ENCODE results near the gene TMEM134. TPM values are rescaled to one million over a fixed set of nuclear protein-coding genes. Genes with fewer than 3 reads are reported as not detected.
A peak's percentile ranks its signal among the peaks of the same experiment; 100 is the strongest.
"Not testable (repeated sequence)": the region's sequence is repeated elsewhere in the genome, so short reads cannot be mapped to it uniquely, and the experiment has no call there.

TMEM134 gene
- total RNA-seq, 2 experiments from 2014 or later = 52.6 to 56.1 TPM

DNA sequence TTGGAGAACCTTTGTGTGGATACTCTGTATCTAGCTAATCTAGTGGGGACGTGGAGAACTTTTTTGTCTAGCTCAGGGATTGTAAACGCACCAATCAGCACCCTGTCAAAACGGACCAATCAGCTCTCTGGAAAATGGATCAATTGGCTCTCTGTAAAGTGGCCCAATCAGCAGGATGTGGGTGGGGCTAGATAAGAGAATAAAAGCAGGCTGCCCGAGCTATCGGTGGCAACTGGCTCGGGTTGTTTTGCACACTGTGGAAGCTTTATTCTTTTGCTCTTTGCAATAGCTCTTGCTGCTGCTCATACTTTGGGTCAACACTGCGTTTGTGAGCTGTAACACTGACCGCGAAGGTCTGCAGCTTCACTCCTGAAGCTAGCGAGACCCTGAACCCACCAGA lies 7.6 kb upstream of the TMEM134 start:
- H3K27me3 Mint-ChIP-seq (ENCODE audit: low read depth); DNase-seq; H3K27ac Mint-ChIP-seq; H3K36me3 Mint-ChIP-seq (ENCODE audit: low read depth); intact Hi-C loops (cut with micrococcal nuclease); H3K4me3 Mint-ChIP-seq; H3K4me1 Mint-ChIP-seq (ENCODE audit: low read depth); CTCF ChIA-PET; H3K9me3 Mint-ChIP-seq: not testable (repeated sequence)

- CTCF ChIA-PET = no interaction called here
- Mint-ChIP-seq H3K27me3 (ENCODE audit: low read depth) (no peaks in the 10 kb centered on the region), H3K4me1 (ENCODE audit: low read depth) (peaks cover 11% of the 10 kb centered on the region), H3K27ac (no peak overlapping the region), H3K9me3 (no peaks in the 10 kb centered on the region), H3K4me3 (no peak overlapping the region), H3K36me3 (ENCODE audit: low read depth) (no peaks in the 10 kb centered on the region)
- intact Hi-C loops (cut with micrococcal nuclease) = no loop called here
- DNase-seq = no peak
Measured at GRCh38 chr11:67472882-67473281, 3.8 kb upstream of the TMEM134 start.

DNA sequence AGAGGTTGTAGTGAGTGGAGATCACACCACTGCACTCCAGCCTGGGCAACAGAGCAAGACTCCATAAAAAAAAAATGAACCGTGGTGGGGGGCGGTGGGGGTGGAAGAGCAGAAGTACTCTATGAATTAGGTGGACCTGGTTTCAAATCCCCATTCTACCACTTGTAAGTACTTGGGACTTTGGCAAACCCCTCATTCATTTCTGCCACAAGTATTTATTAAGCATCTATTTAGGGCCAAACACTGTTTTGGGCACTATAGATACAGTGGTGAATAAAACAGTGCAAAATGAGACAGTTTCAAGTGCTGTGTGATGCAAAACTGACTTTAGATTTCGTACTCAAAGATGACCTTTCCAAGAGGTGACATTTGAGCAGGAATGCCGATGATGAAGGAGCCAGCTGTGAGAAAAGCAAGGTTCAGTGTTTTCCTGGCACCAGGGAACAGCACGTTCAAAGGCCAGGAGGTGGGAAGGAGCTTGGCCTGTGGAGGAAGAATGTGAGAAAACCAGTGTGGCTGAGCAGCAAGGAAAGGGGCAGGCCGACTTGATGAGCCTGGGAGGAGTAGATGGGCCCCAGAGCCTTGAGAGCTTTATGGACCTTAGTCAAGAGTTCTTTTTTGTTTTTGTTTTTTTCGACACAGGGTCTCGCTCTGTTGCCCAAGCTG lies 1.4 kb upstream of the TMEM134 start:
- H3K9me3 Mint-ChIP-seq = no peaks in the 10 kb centered on the region
- peaks cover 28% of the 10 kb centered on the region for H3K4me1 Mint-ChIP-seq (ENCODE audit: low read depth)
- H3K27me3 Mint-ChIP-seq (ENCODE audit: low read depth) = no peaks in the 10 kb centered on the region
- CTCF ChIA-PET = interaction anchor here (0.9 to 1.8 kb wide), 2 partner anchors 14 to 66 kb away, joined by 3 to 6 read pairs; no protein-coding TSS in a partner anchor
- DNase-seq = no peak
- intact Hi-C loops (cut with micrococcal nuclease) = no loop called here
- peaks cover 2% of the 10 kb centered on the region for H3K36me3 Mint-ChIP-seq (ENCODE audit: low read depth)
- H3K4me3 Mint-ChIP-seq = peak overlapping the region; percentile 75
- peak overlapping the region; percentile 86 for H3K27ac Mint-ChIP-seq

- peak overlapping the region; percentile 86 for H3K27ac Mint-ChIP-seq
- CTCF ChIA-PET = interaction anchor here (0.7 to 2.1 kb wide), 4 partner anchors 36 to 113 kb away, joined by 3 to 6 read pairs (median 4); partner anchors contain the start of genes PITPNM1 and RAD9A
- peaks cover 5% of the 10 kb centered on the region for H3K36me3 Mint-ChIP-seq (ENCODE audit: low read depth)
- H3K27me3 Mint-ChIP-seq (ENCODE audit: low read depth) = no peaks in the 10 kb centered on the region
- intact Hi-C loops (cut with micrococcal nuclease) = loop anchor here (1.0 to 2.0 kb wide), 8 partner anchors 14 to 78 kb away; partner anchors contain the start of genes AIP, RAD9A and RPS6KB2
- DNase-seq = no peak
- peak overlapping the region; percentile 75 for H3K4me3 Mint-ChIP-seq
- H3K9me3 Mint-ChIP-seq = no peaks in the 10 kb centered on the region
- peaks cover 32% of the 10 kb centered on the region for H3K4me1 Mint-ChIP-seq (ENCODE audit: low read depth)
Measured at GRCh38 chr11:67469508-67469811, 409 bp upstream of the TMEM134 start.

DNA sequence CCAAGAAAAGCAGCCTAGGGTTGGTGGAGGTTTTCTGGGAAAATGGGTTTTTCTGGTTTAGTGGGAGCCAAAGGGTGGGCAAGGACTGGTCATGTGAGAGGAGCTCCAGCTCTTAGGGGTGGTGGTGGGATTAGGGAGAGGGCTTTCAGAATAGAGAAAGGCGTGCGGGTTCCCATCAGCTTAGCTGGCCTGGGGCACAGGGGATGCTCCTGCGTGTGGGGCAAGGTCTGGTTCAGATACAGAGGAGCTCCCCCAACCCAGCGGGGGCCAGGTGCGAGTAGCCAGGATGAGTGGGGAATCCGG lies 644 bp downstream of the TMEM134 start:
- no peaks in the 10 kb centered on the region for H3K27me3 Mint-ChIP-seq (ENCODE audit: low read depth)
- intact Hi-C loops (cut with micrococcal nuclease) = loop anchor here (2.0 kb wide), 3 partner anchors 22 to 40 kb away; partner anchors contain the start of gene RPS6KB2
- H3K27ac Mint-ChIP-seq = peak overlapping the region; percentile 83
- H3K9me3 Mint-ChIP-seq = no peaks in the 10 kb centered on the region
- peak overlapping the region; percentile 80 for H3K4me3 Mint-ChIP-seq
- peaks cover 5% of the 10 kb centered on the region for H3K36me3 Mint-ChIP-seq (ENCODE audit: low read depth)
- H3K4me1 Mint-ChIP-seq (ENCODE audit: low read depth) = peaks cover 33% of the 10 kb centered on the region
- peak; percentile 45 for DNase-seq
- CTCF ChIA-PET = interaction anchor here (0.8 to 3.9 kb wide), 11 partner anchors 13 to 112 kb away, joined by 3 to 20 read pairs (median 5); partner anchors contain the start of genes AIP, CDK2AP2, PITPNM1 and PTPRCAP

- peak overlapping the region; percentile 80 for H3K4me3 Mint-ChIP-seq
- no peaks in the 10 kb centered on the region for H3K27me3 Mint-ChIP-seq (ENCODE audit: low read depth)
- peaks cover 33% of the 10 kb centered on the region for H3K4me1 Mint-ChIP-seq (ENCODE audit: low read depth)
- intact Hi-C loops (cut with micrococcal nuclease) = loop anchor here (2.0 kb wide), 3 partner anchors 21 to 39 kb away; partner anchors contain the start of gene RPS6KB2
- H3K9me3 Mint-ChIP-seq = no peaks in the 10 kb centered on the region
- CTCF ChIA-PET = interaction anchor here (0.8 to 3.9 kb wide), 11 partner anchors 13 to 111 kb away, joined by 3 to 20 read pairs (median 5); partner anchors contain the start of genes AIP, CDK2AP2, PITPNM1 and PTPRCAP
- H3K27ac Mint-ChIP-seq = peak overlapping the region; percentile 83
- DNase-seq = peak; percentile 54
- H3K36me3 Mint-ChIP-seq (ENCODE audit: low read depth) = peaks cover 5% of the 10 kb centered on the region
Measured at GRCh38 chr11:67468056-67468455, 995 bp downstream of the TMEM134 start.

DNA sequence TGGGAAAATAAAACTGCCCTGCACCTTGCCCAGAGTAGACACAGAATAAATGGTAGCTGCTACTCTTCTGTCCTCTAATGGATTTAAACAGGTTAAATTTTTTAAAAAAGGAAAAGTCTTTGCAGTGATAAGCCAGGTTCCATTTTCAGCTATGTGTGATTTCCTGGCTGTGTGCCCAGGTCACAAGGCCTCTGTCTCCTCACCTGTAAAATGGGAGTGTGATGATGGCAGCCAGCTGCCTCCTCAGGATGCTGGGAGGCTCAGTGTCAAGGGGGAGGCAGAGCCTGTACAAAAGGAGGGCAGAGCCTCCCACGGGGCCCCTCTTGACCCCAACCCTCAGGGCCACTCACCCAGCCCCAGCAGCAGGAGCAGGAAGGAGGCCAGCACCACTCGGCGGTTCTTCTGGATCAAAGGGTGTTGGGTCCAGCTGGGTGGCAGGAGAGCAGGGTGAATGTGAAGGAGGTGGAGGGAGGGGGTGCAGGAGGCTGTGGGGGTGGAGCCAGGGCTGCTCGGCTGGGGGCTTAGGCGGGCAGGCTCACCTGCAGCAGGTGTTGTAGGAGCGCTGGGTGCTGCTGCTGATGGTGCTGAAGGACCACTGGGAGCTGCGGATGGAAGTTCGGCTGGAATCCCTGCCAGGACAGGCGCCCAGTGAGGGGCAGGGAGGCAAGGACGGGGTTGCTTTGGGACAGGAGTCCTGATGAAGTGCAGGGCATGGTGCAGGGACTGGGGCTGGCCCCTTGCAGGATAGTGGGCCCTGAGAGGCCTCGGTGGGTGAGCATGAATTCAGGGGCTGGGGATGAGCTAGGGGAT lies 1.9 kb downstream of the TMEM134 start:
- CTCF ChIA-PET = interaction anchor here (1.3 to 3.9 kb wide), 5 partner anchors 19 to 85 kb away, joined by 4 to 20 read pairs (median 6); partner anchors contain the start of genes PITPNM1, PTPRCAP and TBC1D10C
- intact Hi-C loops (cut with micrococcal nuclease) = no loop called here
- H3K4me1 Mint-ChIP-seq (ENCODE audit: low read depth) = peaks cover 33% of the 10 kb centered on the region
- H3K4me3 Mint-ChIP-seq = peak overlapping the region; percentile 80
- DNase-seq = no peak
- H3K36me3 Mint-ChIP-seq (ENCODE audit: low read depth) = peaks cover 5% of the 10 kb centered on the region
- no peaks in the 10 kb centered on the region for H3K9me3 Mint-ChIP-seq
- H3K27me3 Mint-ChIP-seq (ENCODE audit: low read depth) = no peaks in the 10 kb centered on the region
- peak overlapping the region; percentile 83 for H3K27ac Mint-ChIP-seq

GRCh38 chr11:67466367-67466766 lies 2.7 kb downstream of the TMEM134 start:
- H3K36me3 Mint-ChIP-seq (ENCODE audit: low read depth) = peaks cover 5% of the 10 kb centered on the region
- H3K27me3 Mint-ChIP-seq (ENCODE audit: low read depth) = no peaks in the 10 kb centered on the region
- CTCF ChIA-PET = interaction anchor here (0.6 to 3.9 kb wide), 3 partner anchors 27 to 213 kb away, joined by 3 to 20 read pairs (median 4); partner anchors contain the start of gene PTPRCAP
- no peaks in the 10 kb centered on the region for H3K9me3 Mint-ChIP-seq
- intact Hi-C loops (cut with micrococcal nuclease) = no loop called here
- H3K4me1 Mint-ChIP-seq (ENCODE audit: low read depth) = peaks cover 33% of the 10 kb centered on the region
- H3K27ac Mint-ChIP-seq = peak overlapping the region; percentile 83
- H3K4me3 Mint-ChIP-seq = no peak overlapping the region
- no peak for DNase-seq

DNA sequence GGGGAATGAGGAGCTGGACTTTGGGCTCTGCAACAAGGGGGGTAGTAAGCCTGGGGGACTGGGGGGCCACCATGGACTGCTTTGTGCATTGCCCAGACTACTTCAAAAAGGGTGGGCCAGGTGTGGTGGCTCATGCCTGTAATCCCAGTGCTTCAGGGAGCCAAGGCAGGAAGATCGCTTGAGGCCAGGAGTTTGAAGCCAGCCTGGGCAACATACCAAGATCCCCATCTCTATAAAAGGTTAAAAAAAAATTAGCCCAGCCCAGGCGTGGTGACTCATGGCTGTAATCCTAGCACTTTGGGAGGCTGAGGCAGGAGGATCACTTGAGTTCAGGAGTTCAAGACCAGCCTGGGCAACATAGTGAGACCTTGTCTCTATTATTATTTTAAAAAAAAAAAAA lies 3.5 kb downstream of the TMEM134 start:
- H3K36me3 Mint-ChIP-seq (ENCODE audit: low read depth); intact Hi-C loops (cut with micrococcal nuclease); H3K27me3 Mint-ChIP-seq (ENCODE audit: low read depth); H3K9me3 Mint-ChIP-seq: not testable (repeated sequence)
- CTCF ChIA-PET = interaction anchor here (0.6 to 3.9 kb wide), 3 partner anchors 28 to 213 kb away, joined by 3 to 20 read pairs (median 4); partner anchors contain the start of gene PTPRCAP
- DNase-seq = peak; percentile 36
- Mint-ChIP-seq H3K27ac (peak overlapping the region; percentile 90), H3K4me3 (peak overlapping the region; percentile 81), H3K4me1 (ENCODE audit: low read depth) (peaks cover 33% of the 10 kb centered on the region)

DNA sequence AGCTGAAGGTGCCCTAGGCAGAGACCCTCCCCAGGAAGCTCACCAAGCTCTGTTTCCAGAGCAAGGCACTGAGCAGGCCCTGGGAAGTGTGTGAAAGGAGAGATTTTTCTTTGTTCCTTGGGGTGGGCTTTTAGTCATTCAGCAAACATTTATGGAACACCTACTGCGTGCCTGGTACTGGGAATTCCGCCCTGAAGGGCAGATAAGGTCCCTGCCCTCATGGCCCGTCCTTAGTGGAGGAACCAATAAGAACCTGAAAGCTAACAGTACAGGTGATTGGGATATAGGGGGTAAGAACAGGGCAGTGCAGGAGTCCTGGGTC lies 3.9 kb downstream of the TMEM134 start:
- CTCF ChIA-PET = interaction anchor here (3.9 kb wide), 1 partner anchor 27 kb away, joined by 20 read pairs; the partner anchor contains the start of gene PTPRCAP
- peak overlapping the region; percentile 81 for H3K4me3 Mint-ChIP-seq
- no peak for DNase-seq
- H3K4me1 Mint-ChIP-seq (ENCODE audit: low read depth) = peaks cover 35% of the 10 kb centered on the region
- no peaks in the 10 kb centered on the region for H3K27me3 Mint-ChIP-seq (ENCODE audit: low read depth)
- peak overlapping the region; percentile 90 for H3K27ac Mint-ChIP-seq
- intact Hi-C loops (cut with micrococcal nuclease) = no loop called here
- H3K36me3 Mint-ChIP-seq (ENCODE audit: low read depth) = peaks cover 5% of the 10 kb centered on the region
- H3K9me3 Mint-ChIP-seq = no peaks in the 10 kb centered on the region

GRCh38 chr11:67464411-67465188 lies 4.5 kb downstream of the TMEM134 start:
- peak; percentile 96 for DNase-seq
- peak overlapping the region; percentile 81 for H3K4me3 Mint-ChIP-seq
- no peaks in the 10 kb centered on the region for H3K27me3 Mint-ChIP-seq (ENCODE audit: low read depth)
- H3K27ac Mint-ChIP-seq = peak overlapping the region; percentile 90
- peaks cover 38% of the 10 kb centered on the region for H3K4me1 Mint-ChIP-seq (ENCODE audit: low read depth)
- intact Hi-C loops (cut with micrococcal nuclease) = loop anchor here (1.0 kb wide), 4 partner anchors 19 to 62 kb away; partner anchors contain the start of gene AIP
- peaks cover 5% of the 10 kb centered on the region for H3K36me3 Mint-ChIP-seq (ENCODE audit: low read depth)
- H3K9me3 Mint-ChIP-seq = no peaks in the 10 kb centered on the region
- CTCF ChIA-PET = no interaction called here

Data from activated naive CD4-positive, alpha-beta T cell treated with anti-CD3 and anti-CD28 coated beads for 36 hours (primary cell).